Stimulated activated CD4-positive, alpha-beta T cell treated with anti-CD3 and anti-CD28 coated beads, TNF-alpha, amount 100 ng/mL, for 4 hours (primary cell): Measurements from ENCODE around the gene HS1BP3.
A peak's percentile ranks its signal among the peaks of the same experiment; 100 is the strongest.

Experiments used
- DNase-seq, 3 experiments: peaks; one replicate each; pipeline ENCODE4 v3.0.0-alpha.2; 2020; ENCODE audit warnings: low read depth in 3 of 3

The HS1BP3 gene

DNA sequence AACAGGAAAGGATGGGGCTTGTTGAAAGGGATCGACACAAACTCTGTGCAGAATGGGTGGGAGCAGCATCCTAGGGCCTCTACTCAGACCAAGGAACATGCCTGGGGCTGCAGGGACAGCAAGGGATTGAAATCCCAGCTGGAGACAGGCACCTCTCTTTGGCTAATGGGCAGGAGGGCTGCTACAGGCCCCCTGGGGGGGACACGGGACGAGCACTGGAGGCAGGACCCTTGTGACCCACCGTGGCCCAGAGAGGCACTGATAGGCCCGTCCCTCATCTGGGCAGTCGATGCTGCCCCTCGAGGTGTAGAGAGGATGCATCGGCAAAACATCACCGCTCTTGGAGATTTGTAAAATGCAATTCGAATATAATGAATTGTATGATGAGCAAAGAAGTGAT is 5.1 kb downstream of the HS1BP3 start:
- DNase-seq, result no peak

DNA sequence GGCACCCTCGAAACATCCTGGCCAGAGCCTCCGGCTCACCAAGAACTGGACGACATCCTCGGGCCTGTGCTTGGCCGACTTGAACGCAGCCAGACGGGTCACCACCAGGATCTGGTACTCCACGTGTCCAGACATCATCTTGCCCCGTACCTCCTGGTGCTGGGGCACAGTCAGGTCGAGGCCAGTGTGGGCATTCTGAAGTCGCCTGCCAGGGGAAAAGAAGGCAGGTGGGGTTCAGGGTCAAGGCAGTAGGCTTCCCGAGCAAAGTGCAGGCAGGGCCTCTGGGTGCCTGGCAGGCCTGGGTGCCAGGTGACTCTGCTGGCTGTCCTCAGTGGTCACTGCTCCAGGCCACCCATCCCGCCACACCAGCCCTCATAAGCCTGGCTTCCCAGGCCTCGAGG is 5.6 kb downstream of the HS1BP3 start:
- DNase-seq, result no peak

DNA sequence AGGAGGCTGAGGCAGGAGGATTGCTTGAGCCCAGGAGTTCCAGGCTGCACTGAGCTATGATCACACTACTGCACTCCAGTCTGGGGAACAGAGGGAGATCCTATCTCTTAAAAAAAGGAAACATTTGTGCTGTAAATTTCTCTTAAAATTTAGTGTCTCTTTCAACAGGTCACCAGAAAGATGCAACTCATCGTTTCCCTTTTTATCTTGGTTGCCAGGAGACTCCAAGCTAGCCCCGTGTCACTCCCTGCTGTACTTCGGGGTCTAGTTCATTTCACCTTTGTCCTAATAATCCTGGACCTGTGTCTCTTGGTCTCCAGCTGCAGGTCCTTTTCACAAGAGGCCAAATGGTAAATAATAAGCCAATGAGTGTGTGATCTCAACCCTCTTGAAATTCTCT is 7.1 kb downstream of the HS1BP3 start:
- no peak for DNase-seq

- DNase-seq, result no peak
These were observed 7.8 kb downstream of the HS1BP3 start for GRCh38 chr2:20643060-20643459.

DNA sequence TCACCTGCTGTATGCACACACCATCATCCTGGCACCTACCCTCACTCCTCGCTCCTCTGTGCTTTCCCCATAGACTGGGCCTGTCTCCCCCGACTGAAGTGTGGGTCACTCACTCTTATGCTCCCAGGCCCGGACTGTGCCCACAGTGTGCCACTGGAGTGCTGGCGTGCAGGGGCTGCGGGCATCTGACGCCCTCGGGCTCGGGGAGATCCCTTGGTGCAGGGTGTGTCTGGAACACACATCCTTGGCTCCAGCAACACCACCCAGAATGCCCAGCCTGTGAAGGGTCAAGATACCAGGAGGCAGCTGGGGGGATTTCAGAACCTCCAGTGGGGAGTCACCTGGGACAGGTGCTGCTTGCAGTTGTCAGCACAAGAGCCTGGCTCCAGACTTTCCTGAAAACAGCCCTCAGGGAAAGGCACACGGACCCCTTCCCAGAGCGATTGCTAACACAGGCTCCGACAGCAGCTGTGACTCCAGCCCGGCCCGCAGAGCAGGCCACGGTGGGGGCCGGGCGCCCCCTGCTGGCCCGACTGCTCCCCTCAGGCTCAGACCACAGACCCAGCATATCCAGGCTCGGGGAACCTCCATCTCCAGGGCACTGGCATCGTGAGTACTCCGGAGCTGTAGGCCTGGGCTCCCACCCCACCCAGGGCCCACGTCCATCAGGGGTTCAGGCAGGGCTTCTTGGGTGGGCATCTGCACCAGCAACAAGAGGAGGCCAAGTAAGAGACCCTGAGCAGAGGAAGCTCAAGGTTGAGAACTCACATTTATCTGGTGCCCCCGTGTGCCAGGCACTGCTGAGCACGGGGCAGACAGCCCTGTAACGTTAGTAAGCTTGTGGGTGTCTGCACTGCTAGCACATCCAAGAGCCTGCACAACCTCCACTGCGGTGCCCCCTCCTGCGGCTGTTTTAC is 8.6 kb downstream of the HS1BP3 start:
- peak; percentile 52 to 64 (median 53) for DNase-seq

DNA sequence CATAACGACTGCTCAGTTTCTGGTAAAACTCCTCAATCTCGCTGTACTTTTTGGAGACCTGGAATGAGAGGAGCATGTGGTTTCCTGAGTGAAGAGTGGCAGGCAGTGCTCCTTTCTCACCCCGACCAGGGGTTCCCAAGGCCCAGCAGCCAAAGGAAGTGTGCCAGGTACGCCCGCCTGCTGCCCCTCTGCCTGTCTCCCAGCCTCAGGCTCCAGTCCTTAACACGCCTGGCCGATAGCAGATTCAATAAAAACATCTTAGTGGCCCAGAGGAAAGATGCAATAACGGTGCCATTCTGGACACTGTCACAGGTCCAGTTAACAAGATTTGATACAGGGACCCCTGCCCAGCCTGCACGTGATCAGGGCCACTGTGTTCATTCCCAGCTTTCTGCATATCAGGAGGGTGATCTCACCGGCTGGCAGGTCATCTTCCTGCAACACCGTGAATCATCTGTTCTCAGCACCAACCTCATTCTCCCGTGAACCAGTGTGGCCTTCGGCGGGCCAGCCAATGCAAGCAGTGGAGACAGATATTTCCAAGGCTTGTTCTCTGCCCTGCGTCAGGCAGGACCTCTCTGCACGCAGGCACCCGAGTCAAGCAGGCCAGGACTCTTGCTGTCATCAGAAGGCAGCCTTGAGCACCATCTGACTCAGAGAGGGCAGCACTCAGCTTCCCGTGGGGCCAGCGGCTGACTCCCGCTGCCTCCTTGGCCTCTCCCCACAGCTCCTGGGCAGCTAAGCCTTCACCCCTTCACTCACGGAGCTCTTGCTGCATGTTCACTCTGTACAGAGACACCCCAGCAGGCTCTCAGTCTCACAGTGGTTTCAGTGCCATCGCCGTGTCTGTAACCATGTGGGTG is 9.5 kb downstream of the HS1BP3 start:
- DNase-seq, result no peak

DNA sequence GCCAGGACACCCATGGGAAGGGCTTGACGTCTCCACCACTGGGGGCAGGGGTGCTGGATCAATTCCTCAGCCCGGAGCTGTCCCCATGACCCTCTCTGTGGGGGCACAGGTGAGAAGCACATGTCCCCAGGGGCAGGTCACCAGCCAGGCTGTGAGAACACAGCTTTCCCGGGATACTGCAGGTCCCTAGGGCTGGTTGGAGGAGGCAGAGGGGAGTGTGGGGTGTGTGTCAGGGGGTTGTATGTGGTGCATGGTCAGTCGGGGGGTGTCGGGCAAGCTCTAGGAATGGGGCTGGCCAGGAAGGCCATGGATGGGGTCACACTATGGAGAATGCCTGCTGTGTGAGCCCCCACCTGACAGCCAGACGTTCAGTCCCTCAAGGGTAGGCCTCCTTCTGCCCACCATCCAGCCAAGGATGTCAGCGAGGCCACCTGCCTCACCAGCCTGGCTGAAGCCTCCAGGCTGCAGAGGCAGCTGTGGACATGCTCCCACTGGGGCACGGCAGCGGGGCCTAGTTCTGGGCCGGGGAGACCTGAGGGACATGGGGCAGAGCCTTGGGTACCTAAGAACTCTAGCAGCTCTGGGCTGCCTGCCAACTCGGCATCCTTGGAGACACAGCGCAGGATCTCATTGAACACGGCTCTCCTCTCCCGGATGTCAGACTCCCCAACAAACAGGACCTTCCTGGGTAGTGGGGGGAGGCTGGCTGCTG is 10.3 kb downstream of the HS1BP3 start:
- no peak for DNase-seq

GRCh38 chr2:20638646-20639430 is 12.1 kb downstream of the HS1BP3 start:
- DNase-seq, result no peak

DNA sequence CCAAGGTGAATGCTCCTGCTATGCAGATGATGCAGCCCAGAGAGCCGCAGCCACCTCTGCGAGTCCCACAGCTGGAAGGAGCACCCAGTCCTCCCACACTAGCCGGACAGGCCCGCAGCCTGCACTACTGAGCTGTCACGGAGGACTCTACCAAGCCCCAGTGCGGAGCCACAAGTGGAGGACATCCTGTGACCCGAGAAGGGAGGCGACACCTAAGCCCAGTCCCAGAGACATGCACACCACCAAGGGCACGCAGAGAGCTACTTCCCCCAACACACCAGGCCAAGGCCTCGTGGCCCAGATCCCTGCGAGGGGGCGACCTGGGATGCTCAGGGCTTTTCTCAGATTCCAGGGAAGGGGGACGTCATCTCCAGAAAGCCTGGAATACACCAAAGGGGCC is 12.9 kb downstream of the HS1BP3 start:
- DNase-seq, result no peak

GRCh38 chr2:20637147-20637546 is 13.8 kb downstream of the HS1BP3 start:
- DNase-seq, result no peak

- no peak for DNase-seq
These were observed 15.0 kb downstream of the HS1BP3 start for GRCh38 chr2:20635675-20636584.

DNA sequence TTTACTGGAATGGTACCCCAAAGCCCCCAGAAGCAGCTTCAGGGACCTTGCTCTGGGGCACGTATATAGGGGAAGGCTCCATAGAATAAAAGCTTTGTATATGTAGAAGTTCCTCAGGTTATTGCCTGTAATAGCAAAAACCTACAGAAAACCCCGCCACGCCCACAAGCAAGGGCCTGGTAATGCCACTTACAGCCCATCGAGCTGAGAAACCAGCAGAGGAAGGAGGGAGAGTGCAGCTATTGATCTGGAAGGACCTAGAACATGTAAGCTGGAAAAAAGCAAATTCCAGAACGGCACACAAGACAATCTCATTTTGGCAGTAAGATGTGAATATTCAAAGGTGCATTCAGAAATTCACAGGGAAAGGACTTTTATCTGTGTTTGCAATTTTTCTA is 15.8 kb downstream of the HS1BP3 start:
- DNase-seq, result no peak

GRCh38 chr2:20634507-20635112 is 16.3 kb downstream of the HS1BP3 start:
- DNase-seq, result no peak

GRCh38 chr2:20633794-20634506 is 16.9 kb downstream of the HS1BP3 start:
- no peak for DNase-seq

- DNase-seq, result no peak
These were observed 17.9 kb downstream of the HS1BP3 start for GRCh38 chr2:20633001-20633400.

DNA sequence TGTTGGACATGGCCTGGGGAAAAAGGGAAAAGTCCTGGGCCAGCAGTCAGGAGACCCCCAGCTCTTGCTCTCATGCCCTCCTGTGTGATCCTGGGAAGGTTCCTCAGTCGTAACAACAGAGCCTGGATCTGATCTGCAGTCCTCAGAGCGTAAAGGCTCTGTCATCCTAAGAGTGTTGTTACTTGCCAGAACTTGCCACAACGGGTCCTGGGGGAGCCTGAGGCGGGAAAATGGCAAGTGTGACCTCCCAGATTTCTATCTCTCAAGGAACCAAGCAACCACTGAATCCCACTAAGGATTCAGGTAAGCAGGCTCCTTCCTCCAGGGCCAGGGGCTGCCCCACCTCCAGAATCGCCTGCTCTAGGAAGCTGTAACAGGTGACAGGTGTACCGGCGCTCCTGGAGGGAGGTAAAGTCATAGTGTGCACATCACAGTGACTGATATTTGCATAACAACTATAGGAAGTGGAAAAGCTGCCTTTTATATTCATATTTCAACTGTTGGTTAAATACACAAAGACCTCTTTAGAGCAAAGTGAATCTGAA is 18.4 kb downstream of the HS1BP3 start:
- no peak for DNase-seq

DNA sequence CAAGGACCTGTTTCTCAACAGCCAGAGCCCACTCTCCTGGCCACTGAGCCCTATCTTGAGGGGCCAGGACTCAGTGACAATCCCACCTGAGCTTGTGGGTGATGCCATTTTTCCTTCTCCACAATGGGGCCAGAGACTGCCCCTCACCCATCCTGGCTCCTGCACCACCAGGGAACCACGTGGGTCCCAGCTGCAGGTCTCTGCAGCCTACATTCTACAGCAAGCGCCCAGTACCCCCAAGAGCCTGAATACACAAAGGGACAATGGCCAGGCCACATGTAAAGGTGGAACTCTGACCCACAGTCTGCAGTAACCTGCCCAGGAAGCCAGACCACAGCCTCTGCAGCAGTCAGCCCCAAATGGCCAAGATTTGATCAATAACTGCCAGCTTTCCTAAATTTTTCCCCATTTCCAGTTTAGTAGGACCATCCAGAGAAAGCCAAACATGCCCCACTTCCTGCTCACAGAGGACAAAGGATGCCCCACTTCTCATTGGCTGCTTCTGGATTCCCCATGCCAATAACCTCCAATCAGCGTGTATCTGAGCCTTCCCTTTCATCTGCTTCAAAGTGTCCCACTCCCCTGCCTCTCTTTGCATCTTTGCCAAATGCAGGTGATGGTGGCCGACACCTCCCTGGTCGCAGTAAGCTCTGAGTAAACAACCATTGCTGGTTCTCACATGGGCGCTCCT is 19.1 kb downstream of the HS1BP3 start:
- DNase-seq, result no peak

DNA sequence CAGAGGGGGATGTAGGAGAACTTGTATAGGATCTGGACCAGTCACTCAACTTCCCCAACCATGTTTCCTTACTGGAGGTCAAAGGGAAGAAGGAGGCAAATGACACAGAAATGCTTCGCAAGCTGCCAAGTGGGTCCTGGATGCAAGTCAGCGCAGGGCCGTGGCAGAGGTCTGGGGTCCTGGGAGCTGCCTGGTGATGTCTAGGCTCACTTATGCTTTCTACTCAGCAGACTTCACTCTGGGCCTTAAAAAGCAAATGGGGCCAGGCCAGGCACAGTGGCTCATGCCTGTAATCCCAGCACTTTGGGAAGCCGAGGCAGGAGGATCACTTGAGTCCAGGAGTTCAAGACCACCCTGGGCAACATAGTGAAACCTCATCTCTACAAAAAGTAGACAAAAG is 19.9 kb downstream of the HS1BP3 start:
- no peak for DNase-seq
